Dedifferentiated amniotic fluid mesenchymal stem cell (primary cell): ENCODE measurements around the gene MGAT3.
"Not testable (repeated sequence)": the region's sequence is repeated elsewhere in the genome, so short reads cannot be mapped to it uniquely, and the experiment has no call there.

Source experiments
- DNase-seq: peaks from one replicate; pipeline ENCODE4 v3.0.0-alpha.2; 2016; ENCODE audit errors: extremely low spot score

Gene MGAT3, protein sequence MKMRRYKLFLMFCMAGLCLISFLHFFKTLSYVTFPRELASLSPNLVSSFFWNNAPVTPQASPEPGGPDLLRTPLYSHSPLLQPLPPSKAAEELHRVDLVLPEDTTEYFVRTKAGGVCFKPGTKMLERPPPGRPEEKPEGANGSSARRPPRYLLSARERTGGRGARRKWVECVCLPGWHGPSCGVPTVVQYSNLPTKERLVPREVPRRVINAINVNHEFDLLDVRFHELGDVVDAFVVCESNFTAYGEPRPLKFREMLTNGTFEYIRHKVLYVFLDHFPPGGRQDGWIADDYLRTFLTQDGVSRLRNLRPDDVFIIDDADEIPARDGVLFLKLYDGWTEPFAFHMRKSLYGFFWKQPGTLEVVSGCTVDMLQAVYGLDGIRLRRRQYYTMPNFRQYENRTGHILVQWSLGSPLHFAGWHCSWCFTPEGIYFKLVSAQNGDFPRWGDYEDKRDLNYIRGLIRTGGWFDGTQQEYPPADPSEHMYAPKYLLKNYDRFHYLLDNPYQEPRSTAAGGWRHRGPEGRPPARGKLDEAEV

GRCh38 chr22:39456522-39457197 lies at the start of gene MGAT3:
Gene MGAT3, plus strand, starts transcription at chr22:39457012. Its CDS starts 30,336 bp downstream, at chr22:39487348.
- DNase-seq = no peak

DNA sequence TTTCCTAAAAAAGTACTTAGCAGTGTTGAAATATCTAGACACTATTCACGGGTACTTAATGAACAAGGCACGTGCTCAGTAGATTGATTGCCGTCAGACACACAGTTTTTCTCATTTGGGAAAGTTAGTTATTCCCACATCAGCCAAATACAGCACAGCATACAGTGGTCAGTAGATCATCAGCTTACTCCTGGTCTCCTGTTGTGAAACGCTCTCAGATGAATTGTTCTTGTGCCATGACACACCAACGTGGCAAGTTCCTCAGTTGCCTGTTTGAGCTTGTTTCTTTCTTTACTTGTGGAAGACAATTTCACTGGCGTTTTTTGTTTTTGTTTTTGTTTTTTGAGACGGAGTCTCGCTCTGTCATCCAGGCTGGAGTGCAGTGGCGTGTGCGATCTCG lies 48.6 kb upstream of the MGAT3 start:
- no peak for DNase-seq

GRCh38 chr22:39408807-39409206 lies 48.0 kb upstream of the MGAT3 start:
- no peak for DNase-seq

- DNase-seq = no peak
Observed at GRCh38 chr22:39409516-39410029, 47.2 kb upstream of the MGAT3 start.

DNA sequence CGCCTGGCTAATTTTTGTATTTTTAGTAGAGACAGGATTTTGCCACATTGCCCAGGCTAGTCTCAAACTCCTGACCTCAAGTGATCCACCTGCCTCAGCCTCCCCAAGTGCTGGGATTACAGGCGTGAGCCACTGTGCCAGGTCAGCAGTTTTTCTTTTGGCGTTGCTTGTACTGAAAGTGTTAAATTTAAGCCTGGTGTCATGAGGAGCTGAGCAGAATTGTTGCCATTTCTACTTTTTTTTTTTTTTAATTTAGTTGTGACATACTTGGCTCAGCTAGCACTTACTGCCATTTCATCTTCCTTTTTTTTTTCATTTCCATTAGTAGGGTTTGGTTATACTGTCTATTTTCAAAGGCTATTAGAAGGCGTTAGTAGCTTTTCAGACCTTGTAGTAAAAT lies 46.5 kb upstream of the MGAT3 start:
- no peak for DNase-seq

GRCh38 chr22:39411828-39412365 lies 44.9 kb upstream of the MGAT3 start:
- DNase-seq = not testable (repeated sequence)

- not testable (repeated sequence) for DNase-seq
Observed at GRCh38 chr22:39413204-39413603, 43.6 kb upstream of the MGAT3 start.

GRCh38 chr22:39414377-39414776 lies 42.4 kb upstream of the MGAT3 start:
- no peak for DNase-seq

- DNase-seq = no peak
Observed at GRCh38 chr22:39414886-39415285, 41.9 kb upstream of the MGAT3 start.

DNA sequence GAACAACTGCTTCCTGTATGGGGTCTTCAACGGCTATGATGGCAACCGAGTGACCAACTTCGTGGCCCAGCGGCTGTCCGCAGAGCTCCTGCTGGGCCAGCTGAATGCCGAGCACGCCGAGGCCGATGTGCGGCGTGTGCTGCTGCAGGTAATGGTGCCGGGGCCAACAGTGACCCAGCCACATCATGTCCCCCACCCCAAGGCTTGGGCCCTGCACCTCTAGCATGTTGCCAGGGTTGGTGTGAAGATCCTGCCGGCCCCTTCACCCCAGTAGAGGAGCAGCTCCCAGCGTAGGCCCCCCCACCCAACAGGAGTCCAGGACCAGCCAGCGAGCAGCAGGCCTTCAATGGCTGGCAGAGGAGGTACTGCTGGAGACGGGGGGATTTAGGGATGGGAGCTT lies 41.3 kb upstream of the MGAT3 start:
- DNase-seq = no peak

DNA sequence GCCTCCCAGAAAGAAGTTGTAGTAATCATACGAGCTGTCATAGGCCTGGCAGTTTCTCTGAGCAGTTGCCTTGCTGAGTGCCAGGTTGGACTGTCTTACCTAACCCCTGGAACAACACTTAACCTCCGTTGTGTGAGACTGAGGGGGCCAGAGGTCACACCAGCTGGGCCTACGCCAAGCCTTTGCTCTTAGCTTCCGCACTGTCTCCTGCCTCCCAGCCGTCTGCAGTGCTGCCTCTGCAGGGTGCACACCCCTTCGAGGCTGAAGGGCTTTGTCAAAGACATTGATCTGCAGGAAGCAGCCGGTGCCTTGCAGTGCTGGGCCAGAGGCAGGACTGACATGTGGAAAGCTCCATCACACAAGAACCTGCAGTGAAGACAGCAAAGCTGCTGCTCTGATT lies 40.5 kb upstream of the MGAT3 start:
- no peak for DNase-seq

DNA sequence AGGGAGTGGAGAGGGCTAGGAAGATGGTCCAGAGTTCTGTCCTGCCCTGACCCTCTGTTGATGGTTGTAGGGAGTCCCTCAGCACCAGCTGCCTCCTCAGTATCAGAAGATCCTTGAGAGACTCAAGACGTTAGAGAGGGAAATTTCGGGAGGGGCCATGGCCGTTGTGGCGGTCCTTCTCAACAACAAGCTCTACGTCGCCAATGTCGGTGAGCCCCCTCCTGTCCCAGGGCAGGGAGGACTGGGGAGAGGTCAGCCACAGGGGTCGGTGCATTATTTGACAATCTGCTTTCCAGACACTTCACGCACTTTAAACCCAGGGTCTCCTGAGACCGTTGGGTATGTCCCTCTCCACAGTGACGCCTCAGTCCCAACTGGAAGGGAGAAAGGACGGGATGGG lies 39.2 kb upstream of the MGAT3 start:
- DNase-seq = no peak

DNA sequence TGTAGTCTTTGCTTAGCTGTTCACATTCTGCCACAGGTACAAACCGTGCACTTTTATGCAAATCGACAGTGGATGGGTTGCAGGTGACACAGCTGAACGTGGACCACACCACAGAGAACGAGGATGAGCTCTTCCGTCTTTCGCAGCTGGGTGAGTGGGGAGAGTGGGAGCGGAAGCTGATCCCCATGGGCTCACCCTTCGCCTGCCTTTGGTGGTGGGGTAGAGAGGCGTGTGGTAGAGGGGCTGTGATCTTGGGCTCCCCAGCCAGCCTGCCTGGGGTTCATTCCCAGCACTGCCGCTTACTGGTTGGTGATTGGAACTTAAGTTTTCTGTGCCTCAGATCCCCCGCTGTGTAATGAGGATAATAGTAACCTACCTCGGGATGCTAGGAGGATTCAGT lies 38.1 kb upstream of the MGAT3 start:
- DNase-seq = no peak

- DNase-seq = no peak
Observed at GRCh38 chr22:39419096-39419495, 37.7 kb upstream of the MGAT3 start.

- DNase-seq = no peak
Observed at GRCh38 chr22:39419911-39420310, 36.9 kb upstream of the MGAT3 start.

DNA sequence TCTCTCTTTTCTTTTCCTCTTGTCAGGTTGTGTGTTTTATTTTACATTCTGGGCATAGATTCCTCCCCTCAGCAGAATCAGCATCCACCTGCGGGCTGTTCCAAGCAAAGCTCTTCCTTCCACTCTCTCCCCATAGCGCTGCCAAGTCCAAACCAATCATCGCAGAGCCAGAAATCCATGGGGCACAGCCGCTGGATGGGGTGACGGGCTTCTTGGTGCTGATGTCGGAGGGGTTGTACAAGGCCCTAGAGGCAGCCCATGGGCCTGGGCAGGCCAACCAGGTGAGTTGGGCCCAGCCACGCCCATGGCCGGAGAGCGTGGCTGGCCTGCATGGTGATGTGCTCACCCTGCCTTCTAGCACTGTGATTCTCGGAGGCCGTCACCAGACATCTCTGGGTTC lies 35.1 kb upstream of the MGAT3 start:
- DNase-seq = no peak

DNA sequence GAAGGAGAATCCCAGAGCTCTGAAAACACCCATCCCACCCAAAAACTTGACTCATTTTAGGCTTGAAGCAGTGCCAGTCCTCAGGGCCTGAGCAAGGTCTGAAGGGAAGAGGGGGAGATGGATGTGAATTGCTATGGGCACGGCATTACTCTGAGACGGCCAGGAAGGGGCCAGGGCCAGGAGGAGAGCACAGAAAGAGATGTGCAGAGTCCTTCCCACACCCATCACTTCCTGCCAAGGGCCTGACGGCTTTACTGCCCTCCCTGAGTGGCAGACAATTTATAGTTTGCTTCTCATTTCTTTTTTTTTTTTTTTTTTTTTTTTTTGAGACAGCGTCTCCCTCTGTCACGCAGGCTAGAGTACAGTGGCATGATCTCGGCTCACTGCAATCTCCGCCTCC lies 34.7 kb upstream of the MGAT3 start:
- no peak for DNase-seq

- DNase-seq = no peak
Observed at GRCh38 chr22:39422721-39423120, 34.1 kb upstream of the MGAT3 start.

DNA sequence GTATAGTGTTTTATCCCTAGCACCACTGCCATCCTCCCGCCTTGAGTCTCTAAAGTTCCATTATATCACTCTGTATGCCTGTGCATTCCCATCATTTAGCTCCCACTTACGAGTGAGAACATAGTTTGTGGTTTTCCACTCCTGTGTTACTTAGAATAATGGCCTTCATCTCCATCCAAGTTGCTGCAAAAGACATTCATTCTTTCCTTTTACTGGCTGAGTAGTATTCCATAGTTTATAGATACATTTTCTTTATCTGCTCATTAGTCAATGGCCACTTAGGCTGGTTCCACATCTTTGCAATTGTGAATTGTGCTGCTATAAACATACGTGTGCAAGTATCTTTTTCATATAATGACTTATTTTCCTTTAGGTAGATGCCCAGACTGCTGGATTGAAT lies 32.8 kb upstream of the MGAT3 start:
- no peak for DNase-seq

DNA sequence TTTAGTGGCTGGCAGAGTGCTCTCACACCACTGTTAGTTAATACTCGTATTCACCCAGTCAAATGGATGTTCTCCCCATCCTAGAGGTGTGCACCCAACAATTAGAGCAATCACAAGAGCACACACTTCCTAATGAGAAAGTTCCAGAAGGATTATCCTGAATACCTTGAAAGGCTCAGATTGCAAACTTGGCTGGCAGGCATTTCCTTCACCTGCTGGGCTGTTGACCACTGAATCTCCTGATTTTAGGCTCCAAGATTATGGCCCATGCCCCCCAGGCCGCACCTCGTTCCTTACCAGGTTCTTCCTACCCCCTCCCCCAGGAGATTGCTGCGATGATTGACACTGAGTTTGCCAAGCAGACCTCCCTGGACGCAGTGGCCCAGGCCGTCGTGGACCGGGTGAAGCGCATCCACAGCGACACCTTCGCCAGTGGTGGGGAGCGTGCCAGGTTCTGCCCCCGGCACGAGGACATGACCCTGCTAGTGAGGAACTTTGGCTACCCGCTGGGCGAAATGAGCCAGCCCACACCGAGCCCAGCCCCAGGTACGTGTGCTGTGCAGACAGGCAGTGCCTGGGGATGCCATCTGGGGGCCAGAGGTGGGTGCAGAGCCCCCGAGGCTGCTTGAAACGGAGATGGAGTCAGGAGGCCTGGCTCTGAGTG lies 30.3 kb upstream of the MGAT3 start:
- DNase-seq = no peak

DNA sequence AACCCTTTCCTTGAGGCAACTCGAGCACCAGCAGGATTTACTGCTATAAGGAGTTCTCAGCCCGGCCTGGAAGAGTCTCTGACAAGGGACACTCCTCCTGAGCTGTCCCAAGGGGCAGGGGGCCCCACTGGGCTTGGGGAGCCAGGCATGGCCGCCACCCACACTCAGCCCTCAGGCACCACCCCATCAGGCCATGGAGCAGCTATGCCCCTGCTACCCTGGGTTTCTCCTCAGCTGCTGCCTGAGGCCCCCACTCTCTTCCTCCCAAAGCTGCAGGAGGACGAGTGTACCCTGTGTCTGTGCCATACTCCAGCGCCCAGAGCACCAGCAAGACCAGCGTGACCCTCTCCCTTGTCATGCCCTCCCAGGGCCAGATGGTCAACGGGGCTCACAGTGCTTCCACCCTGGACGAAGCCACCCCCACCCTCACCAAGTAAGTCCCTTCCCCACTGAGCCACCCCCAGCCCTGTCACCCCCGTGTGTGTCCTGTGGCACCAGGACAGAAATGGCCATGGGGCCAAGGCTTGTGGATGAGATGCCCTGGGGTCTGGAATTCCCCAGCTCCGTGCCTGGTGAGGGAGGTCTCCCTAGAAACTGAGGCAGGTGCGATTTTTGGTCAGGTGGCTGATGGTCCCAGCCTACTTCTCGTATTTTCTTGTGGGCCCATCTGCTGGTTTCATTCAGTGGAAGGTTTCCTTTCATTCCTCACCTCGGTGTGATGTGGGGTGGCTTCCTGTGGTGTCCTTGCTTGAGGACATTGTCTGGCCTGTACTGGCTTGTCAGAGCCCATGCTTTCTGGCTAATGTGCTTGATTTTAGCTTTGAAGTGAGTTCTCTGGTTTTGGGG lies 28.8 kb upstream of the MGAT3 start:
- no peak for DNase-seq
